Mesodermal cell (in vitro differentiated cells): ENCODE results near the gene IMMP2L.

Source experiments
- H3K27ac ChIP-seq: 2 replicates; pipeline ENCODE4 v1.7.0; 2013; ENCODE audit warnings: mild to moderate bottlenecking, low read depth, low read length, moderate library complexity; ENCODE audit not compliant: severe bottlenecking
- H3K36me3 ChIP-seq: 2 replicates; pipeline ENCODE4 v1.7.1; 2013; ENCODE audit warnings: mild to moderate bottlenecking, low read length, moderate library complexity; ENCODE audit not compliant: control insufficient read depth, insufficient read depth
- H3K4me1 ChIP-seq: one replicate; pipeline ENCODE4 v1.7.1; 2013; ENCODE audit warnings: mild to moderate bottlenecking, low read length; ENCODE audit not compliant: insufficient read depth, control insufficient read depth, poor library complexity, severe bottlenecking
- H3K4me3 ChIP-seq: 2 replicates; pipeline ENCODE4 v1.7.0; 2013; ENCODE audit warnings: low read length, control low read depth, mild to moderate bottlenecking; ENCODE audit not compliant: insufficient read depth, poor library complexity, severe bottlenecking; ENCODE audit errors: extremely low read depth
- H3K9me3 ChIP-seq: 2 replicates; pipeline ENCODE4 v1.7.1; 2013; ENCODE audit warnings: mild to moderate bottlenecking, low read length, moderate library complexity; ENCODE audit not compliant: control insufficient read depth
- WGBS, 2 experiments: methylation state at CpG; one replicate each; pipeline ENCODE4 v1.1.5; 2013; ENCODE audit warnings: missing lambda C conversion rate in 2 of 2; ENCODE audit not compliant: insufficient coverage in 2 of 2; 5-methylcytosine and 5-hydroxymethylcytosine counted together

The IMMP2L gene

GRCh38 chr7:111042842-111043241 is 519.5 kb downstream of the IMMP2L start:
- Histone ChIP-seq H3K9me3 (no peaks in the 10 kb centered on the region), H3K4me3 (no peak overlapping the region), H3K27ac (no peak overlapping the region), H3K36me3 (no peaks in the 10 kb centered on the region), H3K4me1 (no peaks in the 10 kb centered on the region)
- WGBS, 2 experiments: no CpG with 5 or more reads among the region's 2 CpGs

- no peaks in the 10 kb centered on the region for H3K4me1 ChIP-seq
- no peak overlapping the region for H3K4me3 ChIP-seq
- 85 to 100% methylated on average over 2 of the region's 2 CpGs for WGBS, 2 experiments
- no peak overlapping the region for H3K27ac ChIP-seq
- no peaks in the 10 kb centered on the region for H3K36me3 ChIP-seq
- no peaks in the 10 kb centered on the region for H3K9me3 ChIP-seq
Measured at GRCh38 chr7:111041577-111041976, 520.7 kb downstream of the IMMP2L start.

- Histone ChIP-seq H3K27ac (no peak overlapping the region), H3K36me3 (no peaks in the 10 kb centered on the region), H3K4me1 (no peaks in the 10 kb centered on the region), H3K4me3 (no peak overlapping the region), H3K9me3 (no peaks in the 10 kb centered on the region)
- 80% methylated on average over 1 of the region's 3 CpGs; no CpG with 5 or more reads in 1 of the 2 experiments for WGBS, 2 experiments
Measured at GRCh38 chr7:111038185-111038584, 524.1 kb downstream of the IMMP2L start.

GRCh38 chr7:111031916-111032315 is 530.4 kb downstream of the IMMP2L start:
- no peak overlapping the region for H3K27ac ChIP-seq
- no peaks in the 10 kb centered on the region for H3K9me3 ChIP-seq
- no peaks in the 10 kb centered on the region for H3K4me1 ChIP-seq
- 97% methylated on average over 3 to 5 of the region's 7 CpGs for WGBS, 2 experiments
- no peak overlapping the region for H3K4me3 ChIP-seq
- no peaks in the 10 kb centered on the region for H3K36me3 ChIP-seq

GRCh38 chr7:111030336-111030735 is 532.0 kb downstream of the IMMP2L start:
- H3K4me1 ChIP-seq: no peaks in the 10 kb centered on the region
- no peak overlapping the region for H3K27ac ChIP-seq
- no peaks in the 10 kb centered on the region for H3K9me3 ChIP-seq
- H3K4me3 ChIP-seq: no peak overlapping the region
- no peaks in the 10 kb centered on the region for H3K36me3 ChIP-seq

- H3K4me3 ChIP-seq: no peak overlapping the region
- no peak overlapping the region for H3K27ac ChIP-seq
- WGBS, 2 experiments: 100% methylated on average over 1 of the region's 1 CpG; no CpG with 5 or more reads in 1 of the 2 experiments
Measured at GRCh38 chr7:111029574-111030251, 532.6 kb downstream of the IMMP2L start.

GRCh38 chr7:111029141-111029572 is 533.1 kb downstream of the IMMP2L start:
- 83% methylated on average over 1 of the region's 1 CpG; no CpG with 5 or more reads in 1 of the 2 experiments for WGBS, 2 experiments
- Histone ChIP-seq H3K4me3 (no peak overlapping the region), H3K4me1 (no peaks in the 10 kb centered on the region), H3K9me3 (no peaks in the 10 kb centered on the region), H3K36me3 (no peaks in the 10 kb centered on the region), H3K27ac (no peak overlapping the region)

More at GRCh38 chr7:111029574-111030251, 532.6 kb downstream of the IMMP2L start:
- Histone ChIP-seq H3K36me3 (no peaks in the 10 kb centered on the region), H3K9me3 (no peaks in the 10 kb centered on the region), H3K4me1 (no peaks in the 10 kb centered on the region)

GRCh38 chr7:111027396-111027795 is 534.9 kb downstream of the IMMP2L start:
- Histone ChIP-seq H3K4me3 (no peak overlapping the region), H3K4me1 (no peaks in the 10 kb centered on the region), H3K36me3 (no peaks in the 10 kb centered on the region), H3K27ac (no peak overlapping the region), H3K9me3 (no peaks in the 10 kb centered on the region)
- WGBS, 2 experiments: 86 to 89% methylated on average over 2 to 3 of the region's 4 CpGs

- no peak overlapping the region for H3K4me3 ChIP-seq
- H3K4me1 ChIP-seq: no peaks in the 10 kb centered on the region
- WGBS, 2 experiments: 86% methylated on average over 1 of the region's 2 CpGs; no CpG with 5 or more reads in 1 of the 2 experiments
- no peaks in the 10 kb centered on the region for H3K36me3 ChIP-seq
- H3K27ac ChIP-seq: no peak overlapping the region
- no peaks in the 10 kb centered on the region for H3K9me3 ChIP-seq
Measured at GRCh38 chr7:111026806-111027205, 535.5 kb downstream of the IMMP2L start.

GRCh38 chr7:111026343-111026742 is 535.9 kb downstream of the IMMP2L start:
- no peaks in the 10 kb centered on the region for H3K36me3 ChIP-seq

GRCh38 chr7:111025006-111025405 is 537.3 kb downstream of the IMMP2L start:
- Histone ChIP-seq H3K4me3 (no peak overlapping the region), H3K36me3 (no peaks in the 10 kb centered on the region), H3K27ac (no peak overlapping the region), H3K4me1 (no peaks in the 10 kb centered on the region), H3K9me3 (no peaks in the 10 kb centered on the region)
- no CpG with 5 or more reads among the region's 1 CpG for WGBS, 2 experiments

More at GRCh38 chr7:111026343-111026742, 535.9 kb downstream of the IMMP2L start:
- H3K9me3 ChIP-seq: no peaks in the 10 kb centered on the region
- no CpG with 5 or more reads among the region's 4 CpGs for WGBS, 2 experiments
- H3K4me1 ChIP-seq: no peaks in the 10 kb centered on the region
- no peak overlapping the region for H3K27ac ChIP-seq
- no peak overlapping the region for H3K4me3 ChIP-seq
